SK-N-SH (cell line): ENCODE data around the gene HOXB5. TPM values are rescaled to one million over a fixed set of nuclear protein-coding genes. Genes with fewer than 3 reads are reported as not detected.

ENCODE experiments used
- CTCF ChIA-PET: fragments of 300-600, 350-600 bp; formaldehyde crosslinking; extraction: SDS; loops from one replicate; lab custom pipeline; 2021; lab: Yijun Ruan, JAX
- POLR2A ChIA-PET: fragments of 350-600 bp; sonication (Branson Sonifier 250); formaldehyde crosslinking; extraction: SDS; loops from one replicate; lab custom pipeline; 2020; ENCODE audit warnings: antibody characterized with exemption, inconsistent platforms; lab: Yijun Ruan, JAX
- DNase-seq: peaks from one replicate; pipeline ENCODE4 v3.0.0; 2012
- H2AFZ ChIP-seq: fragments of 200-600 bp; sonication (generic); 2 replicates; pipeline ENCODE4 v1.8.1; 2016; ENCODE audit warnings: antibody characterized with exemption, mild to moderate bottlenecking, low read depth
- H3F3A ChIP-seq: fragments of 200-600 bp; sonication (generic); replicated peaks from 2 replicates; pipeline ENCODE3; 2016; ENCODE audit warnings: antibody characterized with exemption, mild to moderate bottlenecking; ENCODE audit not compliant: insufficient read depth
- H3K27ac ChIP-seq, 2 experiments: fragments of 200-500 bp in 1 of 2; fragments of 200-600 bp in 1 of 2; sonication (Bioruptor generic) in 1 of 2; sonication (generic), shearing (Covaris generic) in 1 of 2; 2 replicates each; pipeline versions ENCODE4 v1.5.1 to v1.6.1; 2014 to 2016; ENCODE audit warnings: low read depth in 2 of 2, inconsistent platforms in 1 of 2, low read length in 1 of 2, mild to moderate bottlenecking in 1 of 2, mixed read lengths in 1 of 2
- H3K27me3 ChIP-seq: fragments of 200-600 bp; sonication (generic), shearing (Covaris generic); 2 replicates; pipeline ENCODE4 v1.6.1; 2016; ENCODE audit warnings: mixed run types; ENCODE audit not compliant: insufficient read depth
- H3K36me3 ChIP-seq, 2 experiments: fragments of 200-500 bp in 1 of 2; fragments of 200-600 bp in 1 of 2; sonication (Bioruptor generic) in 1 of 2; sonication (generic) in 1 of 2; replicated peaks in 1 of 2; 2 replicates each; pipeline versions ENCODE3 to v1.5.1; 2014 to 2016; ENCODE audit warnings: low read length in 1 of 2, mild to moderate bottlenecking in 1 of 2; ENCODE audit not compliant: insufficient read depth in 2 of 2, control insufficient read depth in 1 of 2
- H3K4me1 ChIP-seq, 2 experiments: fragments of 200-500 bp in 1 of 2; fragments of 200-600 bp in 1 of 2; sonication (Bioruptor generic) in 1 of 2; sonication (generic), shearing (Covaris generic) in 1 of 2; 2 replicates each; pipeline versions ENCODE4 v1.5.1 to v1.6.1; 2014 to 2016; ENCODE audit warnings: low read depth in 1 of 2, low read length in 1 of 2, mixed run types in 1 of 2; ENCODE audit not compliant: insufficient read depth in 2 of 2, control insufficient read depth in 1 of 2
- H3K4me2 ChIP-seq: fragments of 200-600 bp; sonication (generic), shearing (Covaris generic); 2 replicates; pipeline ENCODE4 v1.6.1; 2017; ENCODE audit warnings: mixed run types
- H3K4me3 ChIP-seq, 2 experiments: fragments of 200-500 bp in 1 of 2; fragments of 200-600 bp in 1 of 2; sonication (Bioruptor generic) in 1 of 2; sonication (generic), shearing (Covaris generic) in 1 of 2; 2 replicates each; pipeline versions ENCODE4 v1.5.1 to v1.8.1; 2014 to 2016; ENCODE audit warnings: low read depth in 2 of 2, inconsistent platforms in 1 of 2, low read length in 1 of 2, mild to moderate bottlenecking in 1 of 2, mixed read lengths in 1 of 2, moderate library complexity in 1 of 2
- H3K79me2 ChIP-seq: fragments of 200-600 bp; sonication (generic); 2 replicates; pipeline ENCODE4 v1.8.1; 2017; ENCODE audit warnings: mild to moderate bottlenecking; ENCODE audit not compliant: insufficient read depth
- H3K9ac ChIP-seq: fragments of 200-600 bp; sonication (generic); 2 replicates; pipeline ENCODE4 v1.6.1; 2017; ENCODE audit warnings: mixed run types
- H3K9me2 ChIP-seq: fragments of 200-600 bp; sonication (generic); 2 replicates; pipeline ENCODE4 v1.6.1; 2017; ENCODE audit warnings: mixed run types
- H3K9me3 ChIP-seq: fragments of 200-600 bp; sonication (generic); 2 replicates; pipeline ENCODE4 v1.6.1; 2017; ENCODE audit warnings: mixed run types, mild to moderate bottlenecking, moderate library complexity
- H4K20me1 ChIP-seq: fragments of 200-600 bp; sonication (generic); 2 replicates; pipeline ENCODE4 v1.6.1; 2017; ENCODE audit warnings: mild to moderate bottlenecking, mixed run types; ENCODE audit not compliant: insufficient read depth
- CTCF ChIP-seq: fragments of 200-600 bp; sonication (generic); IDR thresholded peaks from 2 replicates; pipeline ENCODE4 v1.6.1; 2017; ENCODE audit warnings: antibody characterized with exemption, mild to moderate bottlenecking, moderate library complexity
- EZH2phosphoT487 ChIP-seq: fragments of 200-600 bp; sonication (generic); IDR thresholded peaks from 2 replicates; pipeline ENCODE4 v1.6.1; 2017; ENCODE audit warnings: low read depth, mixed run types, mild to moderate bottlenecking, antibody characterized with exemption, moderate library complexity, borderline replicate concordance
- FOSL2 ChIP-seq: IDR thresholded peaks from 2 replicates; pipeline ENCODE4 v1.4.0; 2012; ENCODE audit warnings: low read depth, mild to moderate bottlenecking, moderate library complexity, borderline replicate concordance
- NFIC ChIP-seq: IDR thresholded peaks from 2 replicates; pipeline ENCODE4 v1.4.0; 2012; ENCODE audit warnings: borderline replicate concordance
- POLR2AphosphoS5 ChIP-seq: IDR thresholded peaks from 2 replicates; pipeline ENCODE4 v1.6.1; 2012; ENCODE audit warnings: low read depth, low read length
- REST ChIP-seq: IDR thresholded peaks from 2 replicates; pipeline ENCODE4 v1.6.1; 2012; ENCODE audit warnings: mild to moderate bottlenecking, low read depth, low read length, moderate library complexity
- TEAD4 ChIP-seq: IDR thresholded peaks from 2 replicates; pipeline ENCODE4 v1.4.0; 2012; ENCODE audit warnings: mild to moderate bottlenecking, borderline replicate concordance; ENCODE audit not compliant: insufficient read depth
- USF2 ChIP-seq: fragments of 150-350 bp; IDR thresholded peaks from 2 replicates; pipeline ENCODE4 v1.6.1; 2017; ENCODE audit warnings: antibody characterized with exemption, low read length, low read depth, borderline replicate concordance
- YY1 ChIP-seq: IDR thresholded peaks from 2 replicates; pipeline ENCODE4 v1.4.0; 2012; ENCODE audit warnings: low read depth, mild to moderate bottlenecking
- WGBS: methylation state at CpG from one replicate; pipeline ENCODE4 v1.1.6; 2017; ENCODE audit warnings: low lambda C conversion rate; 5-methylcytosine and 5-hydroxymethylcytosine counted together
- polyA plus RNA-seq, 3 experiments: library from polyadenylated mRNA; depleted of rRNA; stranded (reverse); fragments of >200 nt; gene quantifications; 2 replicates each; pipeline ENCODE4 v1.2.3, GENCODE V29; 2012

Gene HOXB5
- polyA plus RNA-seq, 1 of the 3 experiments (the other 2 are of a cell fraction), result not detected

- Histone ChIP-seq H2AFZ (no peak overlapping the region), H3K4me1 (no peaks in the 10 kb centered on the region)
- TF ChIP-seq YY1 (no peak), USF2 (no peak), EZH2phosphoT487 (peak; percentile 27; the same call in 1 of the 2 replicates), FOSL2 (no peak), POLR2AphosphoS5 (no peak), NFIC (no peak)
- TF ChIP-seq, all 33 proteins: peak for 1
- H3K79me2 ChIP-seq, result no peaks in the 10 kb centered on the region
- POLR2A ChIA-PET, result no interaction called here
- H3F3A ChIP-seq, result no peaks in the 10 kb centered on the region
- no peaks in the 10 kb centered on the region for H3K9me3 ChIP-seq
- 28% methylated on average over 15 of the region's 15 CpGs for WGBS
- no peak overlapping the region for H3K4me2 ChIP-seq
- H4K20me1 ChIP-seq, result peaks cover 3% of the 10 kb centered on the region; the same call in 1 of the 2 replicates
- H3K4me3 ChIP-seq, result no peak overlapping the region
- DNase-seq, result no peak
- no peaks in the 10 kb centered on the region for H3K36me3 ChIP-seq
- no peak overlapping the region for H3K27ac ChIP-seq
- CTCF ChIA-PET, result interaction anchor here (2.4 kb wide), 1 partner anchor 11 kb away, joined by 23 read pairs; no protein-coding TSS in a partner anchor
- no peaks in the 10 kb centered on the region for H3K9me2 ChIP-seq
- H3K9ac ChIP-seq, result no peak overlapping the region
- peaks cover 98% of the 10 kb centered on the region for H3K27me3 ChIP-seq
These were observed 36.7 kb upstream of the HOXB5 start for GRCh38 chr17:48630009-48630924.

- Histone ChIP-seq H3K9me2 (no peaks in the 10 kb centered on the region), H2AFZ (no peak overlapping the region), H3K36me3 (no peaks in the 10 kb centered on the region), H3K27ac (no peak overlapping the region), H3K9ac (no peak overlapping the region), H3K9me3 (no peaks in the 10 kb centered on the region), H3K79me2 (no peaks in the 10 kb centered on the region), H3F3A (no peaks in the 10 kb centered on the region), H3K4me3 (no peak overlapping the region), H3K4me2 (no peak overlapping the region), H3K4me1 (no peaks in the 10 kb centered on the region), H4K20me1 (peaks cover 3% of the 10 kb centered on the region; the same call in 1 of the 2 replicates), H3K27me3 (peaks cover 98% of the 10 kb centered on the region)
- DNase-seq, result no peak
- WGBS, result 12% methylated on average over 5 of the region's 5 CpGs
- TF ChIP-seq REST (no peak), CTCF (no peak), TEAD4 (no peak)
- ChIA-PET CTCF (interaction anchor here (1.0 to 2.4 kb wide), 2 partner anchors 10 to 603 kb away, joined by 3 to 23 read pairs; no protein-coding TSS in a partner anchor), POLR2A (no interaction called here)
These were observed 35.8 kb upstream of the HOXB5 start for GRCh38 chr17:48629411-48629759.
